Peyer's patch (tissue), 4 donors: ENCODE measurements around the gene ANXA1. TPM values are rescaled to one million over a fixed set of nuclear protein-coding genes. Genes with fewer than 3 reads are reported as not detected.

Experiments used
- DNase-seq, 3 donors: peaks; one replicate each; pipeline ENCODE4 v3.0.0-alpha.2; 2017 to 2019
- H3K27ac ChIP-seq, 4 donors: fragments of 200-600 bp; sonication (generic); one replicate each; pipeline ENCODE4 v1.5.1; 2016 to 2019
- H3K27me3 ChIP-seq, 2 donors: fragments of 200-600 bp; sonication (generic); one replicate each; pipeline ENCODE4 v1.5.1; 2019
- H3K36me3 ChIP-seq, 3 donors: fragments of 200-600 bp; sonication (generic); one replicate each; pipeline ENCODE4 v1.5.1; 2016 to 2019
- H3K4me1 ChIP-seq, 4 donors: fragments of 200-600 bp; sonication (generic); one replicate each; pipeline ENCODE4 v1.5.1; 2016 to 2019
- H3K4me3 ChIP-seq, 4 donors: fragments of 200-600 bp; sonication (generic); 1 replicate in 3 of 4; 2 replicates in 1 of 4; pipeline ENCODE4 v1.5.1; 2016 to 2019; ENCODE audit warnings: mild to moderate bottlenecking in 1 of 4
- H3K9me3 ChIP-seq, 4 donors: fragments of 200-600 bp; sonication (generic); one replicate each; pipeline ENCODE4 v1.5.1; 2016 to 2019; ENCODE audit warnings: mild to moderate bottlenecking in 1 of 4
- POLR2A ChIP-seq, 2 donors: fragments of 450-650 bp; IDR thresholded peaks; one replicate each; pipeline ENCODE4 v1.5.1; 2017; ENCODE audit warnings: antibody characterized with exemption in 2 of 2, mild to moderate bottlenecking in 2 of 2, moderate library complexity in 2 of 2
- total RNA-seq, 4 donors: library from RNA; depleted of rRNA; stranded (reverse); fragments of >200 nt; gene quantifications; one replicate each; pipeline ENCODE4 v1.1.0, GENCODE V29; 2016
- TF ChIP-seq, protein P1 (sequence below), 6 experiments: fragments of 450-650 bp in 4 of 6; fragments of 200-600 bp in 2 of 6; sonication (generic) in 1 of 6; IDR thresholded peaks; one replicate each; pipeline ENCODE4 v1.5.1; 2017 to 2019; ENCODE audit warnings: antibody characterized with exemption in 6 of 6, mild to moderate bottlenecking in 3 of 6, moderate library complexity in 1 of 6

Gene ANXA1
- total RNA-seq, 4 donors from 2014 or later, result 13.5 to 223 (median 40.3) TPM

DNA sequence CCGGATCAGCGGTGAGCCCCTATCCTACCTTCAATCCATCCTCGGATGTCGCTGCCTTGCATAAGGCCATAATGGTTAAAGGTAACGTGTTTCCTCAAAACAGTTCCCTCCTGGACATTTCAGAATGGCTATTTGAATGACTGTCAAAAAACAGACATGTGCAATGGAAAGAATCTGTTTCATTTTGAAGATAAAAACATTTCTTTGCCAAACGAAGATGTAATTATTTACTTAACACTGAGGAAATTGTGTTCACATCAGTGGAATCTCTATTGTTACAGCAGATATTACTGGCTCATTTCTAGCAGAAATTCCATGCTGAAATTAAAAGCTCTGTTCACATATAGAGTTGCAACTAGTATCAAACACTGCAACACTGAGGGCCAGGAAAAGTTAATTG is 7.1 kb downstream of the ANXA1 start:
- no peaks in the 10 kb centered on the region for H3K9me3 ChIP-seq
- H3K4me3 ChIP-seq, result no peak overlapping the region
- peaks cover 0 to 28% (median 0%) of the 10 kb centered on the region in 3 donors for H3K36me3 ChIP-seq
- DNase-seq, result no peak
- no peaks in the 10 kb centered on the region for H3K4me1 ChIP-seq
- H3K27me3 ChIP-seq, result no peaks in the 10 kb centered on the region
- TF ChIP-seq, protein P1, sequence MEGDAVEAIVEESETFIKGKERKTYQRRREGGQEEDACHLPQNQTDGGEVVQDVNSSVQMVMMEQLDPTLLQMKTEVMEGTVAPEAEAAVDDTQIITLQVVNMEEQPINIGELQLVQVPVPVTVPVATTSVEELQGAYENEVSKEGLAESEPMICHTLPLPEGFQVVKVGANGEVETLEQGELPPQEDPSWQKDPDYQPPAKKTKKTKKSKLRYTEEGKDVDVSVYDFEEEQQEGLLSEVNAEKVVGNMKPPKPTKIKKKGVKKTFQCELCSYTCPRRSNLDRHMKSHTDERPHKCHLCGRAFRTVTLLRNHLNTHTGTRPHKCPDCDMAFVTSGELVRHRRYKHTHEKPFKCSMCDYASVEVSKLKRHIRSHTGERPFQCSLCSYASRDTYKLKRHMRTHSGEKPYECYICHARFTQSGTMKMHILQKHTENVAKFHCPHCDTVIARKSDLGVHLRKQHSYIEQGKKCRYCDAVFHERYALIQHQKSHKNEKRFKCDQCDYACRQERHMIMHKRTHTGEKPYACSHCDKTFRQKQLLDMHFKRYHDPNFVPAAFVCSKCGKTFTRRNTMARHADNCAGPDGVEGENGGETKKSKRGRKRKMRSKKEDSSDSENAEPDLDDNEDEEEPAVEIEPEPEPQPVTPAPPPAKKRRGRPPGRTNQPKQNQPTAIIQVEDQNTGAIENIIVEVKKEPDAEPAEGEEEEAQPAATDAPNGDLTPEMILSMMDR (IDR thresholded peaks at IDR 0.05), result no peak
- no peak for TF ChIP-seq POLR2A (IDR thresholded peaks at IDR 0.05)
- H3K27ac ChIP-seq, result no peak overlapping the region

DNA sequence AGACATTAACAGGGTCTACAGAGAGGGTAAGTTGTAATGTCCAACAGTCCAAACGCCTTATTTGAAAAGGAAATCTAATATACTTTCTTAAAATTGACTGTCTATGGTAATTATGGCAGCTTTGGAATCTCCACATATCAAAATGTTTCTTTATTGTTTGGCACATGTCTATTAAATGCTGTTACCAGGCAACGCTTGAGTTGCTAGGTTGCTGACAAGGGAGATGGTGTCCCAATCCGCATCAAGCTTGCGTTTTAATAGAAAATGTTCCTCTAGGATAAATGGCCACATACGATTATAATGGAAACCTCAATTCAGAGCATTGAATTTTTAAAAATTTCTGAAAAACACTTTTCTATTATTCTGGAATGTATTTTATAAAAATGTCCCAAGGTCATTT is 9.2 kb downstream of the ANXA1 start:
- H3K4me3 ChIP-seq, result no peak overlapping the region
- no peak overlapping the region for H3K27ac ChIP-seq
- peaks cover 0 to 47% (median 0%) of the 10 kb centered on the region in 3 donors for H3K36me3 ChIP-seq
- H3K9me3 ChIP-seq, result no peaks in the 10 kb centered on the region
- no peaks in the 10 kb centered on the region for H3K27me3 ChIP-seq
- no peak for DNase-seq
- TF ChIP-seq POLR2A (IDR thresholded peaks at IDR 0.05), result no peak
- TF ChIP-seq, protein P1 (IDR thresholded peaks at IDR 0.05), result no peak
- no peaks in the 10 kb centered on the region for H3K4me1 ChIP-seq

DNA sequence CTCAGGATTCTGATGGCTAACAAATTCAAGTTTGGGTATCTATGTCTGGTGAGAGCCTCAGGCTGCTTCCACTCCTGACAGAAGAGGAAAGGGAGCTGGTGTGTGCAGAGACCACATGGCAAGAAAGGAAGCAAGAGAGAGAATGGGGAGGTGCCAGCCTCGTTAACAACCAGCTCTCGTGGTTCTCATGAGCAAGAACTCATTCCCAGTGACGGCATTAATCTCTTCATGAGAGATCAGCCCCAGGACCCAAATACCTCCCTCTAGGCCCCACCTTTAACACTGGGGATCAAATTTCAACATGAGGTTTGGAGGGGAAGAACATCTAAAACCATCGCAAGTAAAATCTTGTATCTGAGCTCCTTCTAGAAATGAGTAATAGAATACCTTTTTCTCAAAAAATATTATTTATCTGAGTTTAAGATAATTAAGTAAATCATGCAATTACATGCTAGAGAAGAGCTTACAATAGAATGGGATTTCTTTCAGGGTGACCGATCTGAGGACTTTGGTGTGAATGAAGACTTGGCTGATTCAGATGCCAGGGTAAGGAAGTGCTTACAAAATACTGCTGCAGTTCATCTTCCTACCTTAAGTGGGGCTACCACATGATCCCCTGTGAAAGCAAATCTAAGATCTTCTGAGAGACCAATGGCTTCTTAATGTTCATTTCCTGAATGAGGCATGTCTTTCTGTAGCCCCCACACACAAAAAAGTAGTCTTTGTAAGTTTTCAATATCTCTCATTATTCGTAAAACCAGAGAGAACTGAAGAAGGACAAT is 11.5 kb downstream of the ANXA1 start:
- Histone ChIP-seq H3K36me3 (peaks cover 0 to 51% (median 0%) of the 10 kb centered on the region in 3 donors), H3K9me3 (no peaks in the 10 kb centered on the region), H3K4me1 (no peaks in the 10 kb centered on the region), H3K4me3 (no peak overlapping the region), H3K27ac (no peak overlapping the region), H3K27me3 (no peaks in the 10 kb centered on the region)
- no peak for TF ChIP-seq POLR2A (IDR thresholded peaks at IDR 0.05)
- TF ChIP-seq, protein P1 (IDR thresholded peaks at IDR 0.05), result no peak
- no peak for DNase-seq

DNA sequence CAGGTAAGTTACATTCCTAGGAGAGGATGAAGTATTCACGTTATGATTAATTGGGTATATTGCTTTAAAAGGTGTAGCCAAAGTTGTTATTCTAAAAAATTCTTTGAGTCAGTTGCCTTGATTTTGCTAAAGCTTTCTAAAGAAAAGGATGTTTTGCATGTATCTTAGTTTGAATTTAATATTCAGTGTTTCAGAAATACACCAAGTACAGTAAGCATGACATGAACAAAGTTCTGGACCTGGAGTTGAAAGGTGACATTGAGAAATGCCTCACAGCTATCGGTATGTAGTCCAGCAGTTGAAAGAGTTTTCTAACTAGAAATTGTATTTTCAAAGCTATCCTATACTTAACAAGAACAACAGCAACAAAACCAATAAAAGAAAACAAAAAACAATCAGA is 14.2 kb downstream of the ANXA1 start:
- no peak overlapping the region for H3K27ac ChIP-seq
- DNase-seq, result no peak
- no peaks in the 10 kb centered on the region for H3K27me3 ChIP-seq
- no peaks in the 10 kb centered on the region for H3K4me1 ChIP-seq
- peaks cover 0 to 47% (median 0%) of the 10 kb centered on the region in 3 donors for H3K36me3 ChIP-seq
- H3K4me3 ChIP-seq, result no peak overlapping the region
- TF ChIP-seq, protein P1 (IDR thresholded peaks at IDR 0.05), result no peak
- TF ChIP-seq POLR2A (IDR thresholded peaks at IDR 0.05), result no peak
- no peaks in the 10 kb centered on the region for H3K9me3 ChIP-seq

- H3K27ac ChIP-seq, result no peak overlapping the region
- TF ChIP-seq POLR2A (IDR thresholded peaks at IDR 0.05), result no peak
- TF ChIP-seq, protein P1 (IDR thresholded peaks at IDR 0.05), result no peak
- no peak for DNase-seq
- no peak overlapping the region for H3K4me3 ChIP-seq
- H3K27me3 ChIP-seq, result no peaks in the 10 kb centered on the region
- H3K4me1 ChIP-seq, result no peaks in the 10 kb centered on the region
- peaks cover 0 to 46% (median 0%) of the 10 kb centered on the region in 3 donors for H3K36me3 ChIP-seq
- H3K9me3 ChIP-seq, result no peaks in the 10 kb centered on the region
Observed at GRCh38 chr9:73166468-73166867, 14.8 kb downstream of the ANXA1 start.
